ENCODE data around the gene PIEZO2.
"Not testable (repeated sequence)": the region's sequence is repeated elsewhere in the genome, so short reads cannot be mapped to it uniquely, and the experiment has no call there.

The PIEZO2 gene

DNA sequence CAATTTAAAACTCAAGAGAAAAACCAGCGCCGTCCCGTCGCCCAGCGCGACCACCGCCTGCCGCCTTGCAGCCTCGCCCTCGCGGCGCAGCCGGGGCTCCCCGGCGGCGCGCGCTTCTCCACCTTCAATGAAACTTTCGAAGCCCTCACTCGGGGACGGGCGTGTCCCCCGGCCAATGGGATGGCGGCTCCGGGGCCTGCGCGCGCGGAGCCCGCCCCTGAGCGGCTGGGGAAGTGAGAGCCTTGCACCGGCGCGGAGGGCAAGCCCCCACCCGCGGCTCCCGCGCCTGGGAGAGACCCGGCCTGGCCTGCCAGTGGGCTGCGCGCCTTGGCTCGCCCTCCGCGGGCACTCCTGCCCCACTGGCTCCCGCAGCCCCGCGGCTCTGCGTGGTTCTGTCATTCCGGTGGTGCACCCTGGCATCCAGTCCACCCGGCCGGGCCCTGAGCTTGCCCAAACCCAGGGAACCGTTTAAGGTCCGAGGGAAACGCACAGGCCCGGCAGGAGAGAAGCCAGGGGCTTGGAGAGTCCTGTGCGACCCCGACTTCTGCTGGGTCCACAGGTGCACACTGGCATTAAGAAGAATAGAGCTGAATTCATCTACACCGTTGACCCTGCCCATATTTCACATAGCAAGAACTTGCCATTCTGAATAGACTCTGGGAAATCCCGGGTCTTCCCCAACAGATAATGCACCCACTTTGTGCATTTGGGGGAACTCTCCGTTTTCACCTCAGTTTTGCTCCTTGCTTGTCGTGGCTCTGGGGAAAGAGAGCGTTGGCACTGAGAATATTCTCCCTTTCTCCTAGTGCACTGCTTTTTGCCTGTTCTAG is at the start of gene PIEZO2:
TSS of gene PIEZO2 (minus strand) at position 129 of the 830 bp plus-strand sequence. CDS start 981 bp downstream, outside the sequence.
- peak; percentile 1 for DNase-seq

- no peak for DNase-seq
These were observed 34.3 kb upstream of the PIEZO2 start for GRCh38 chr18:11183637-11184036.

- DNase-seq: not testable (repeated sequence)
These were observed 32.3 kb upstream of the PIEZO2 start for GRCh38 chr18:11181629-11182028.

GRCh38 chr18:11179959-11180519 is 30.7 kb upstream of the PIEZO2 start:
- no peak for DNase-seq

DNA sequence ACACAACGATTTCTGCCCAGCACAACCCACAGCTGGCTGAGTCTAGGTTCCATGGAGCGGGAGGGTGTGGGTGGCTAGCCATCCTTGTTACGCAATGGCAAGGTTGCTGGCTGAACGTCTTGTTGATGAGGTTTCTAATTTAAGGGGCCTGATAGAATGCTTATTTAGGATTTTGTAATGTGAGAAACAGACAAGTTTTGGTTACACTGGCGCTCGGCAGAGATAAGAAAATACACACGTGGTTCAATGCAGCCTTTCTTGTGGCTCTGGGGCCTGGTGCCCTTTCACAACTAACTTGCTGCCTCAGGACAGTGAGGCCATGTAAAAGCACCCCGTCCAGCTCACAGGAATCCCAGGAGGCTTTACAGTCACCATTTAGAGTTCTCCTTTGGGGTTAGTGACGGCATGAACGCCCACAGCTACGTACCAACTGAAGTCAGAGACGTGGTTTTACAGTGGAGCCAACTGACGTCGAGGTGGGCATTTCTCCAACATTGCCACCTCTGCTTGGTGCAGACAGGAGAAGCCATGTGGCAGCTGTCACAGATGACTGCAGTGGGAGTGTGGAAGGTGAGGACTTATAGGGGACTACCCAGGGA is 29.7 kb upstream of the PIEZO2 start:
- no peak for DNase-seq

GRCh38 chr18:11177382-11177781 is 28.0 kb upstream of the PIEZO2 start:
- no peak for DNase-seq

DNA sequence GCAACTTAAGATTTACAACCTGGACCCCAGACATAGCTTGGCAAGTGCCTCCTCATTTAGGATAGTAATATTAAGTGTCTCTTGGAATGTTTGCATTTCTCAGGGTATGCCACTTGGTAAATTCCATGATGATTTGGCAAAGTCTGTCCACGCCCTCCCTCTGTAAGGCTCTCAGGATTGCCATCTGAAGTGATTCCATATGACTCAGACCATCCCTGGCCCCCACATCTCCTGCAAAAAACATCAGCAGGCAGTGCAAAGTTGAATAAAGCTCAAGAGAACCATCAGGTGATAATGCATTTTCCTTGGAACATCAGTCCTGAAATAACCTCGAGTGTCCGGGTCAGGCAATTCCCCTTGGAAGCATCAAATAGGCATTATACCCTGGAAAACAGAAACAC is 27.1 kb upstream of the PIEZO2 start:
- DNase-seq: no peak

DNA sequence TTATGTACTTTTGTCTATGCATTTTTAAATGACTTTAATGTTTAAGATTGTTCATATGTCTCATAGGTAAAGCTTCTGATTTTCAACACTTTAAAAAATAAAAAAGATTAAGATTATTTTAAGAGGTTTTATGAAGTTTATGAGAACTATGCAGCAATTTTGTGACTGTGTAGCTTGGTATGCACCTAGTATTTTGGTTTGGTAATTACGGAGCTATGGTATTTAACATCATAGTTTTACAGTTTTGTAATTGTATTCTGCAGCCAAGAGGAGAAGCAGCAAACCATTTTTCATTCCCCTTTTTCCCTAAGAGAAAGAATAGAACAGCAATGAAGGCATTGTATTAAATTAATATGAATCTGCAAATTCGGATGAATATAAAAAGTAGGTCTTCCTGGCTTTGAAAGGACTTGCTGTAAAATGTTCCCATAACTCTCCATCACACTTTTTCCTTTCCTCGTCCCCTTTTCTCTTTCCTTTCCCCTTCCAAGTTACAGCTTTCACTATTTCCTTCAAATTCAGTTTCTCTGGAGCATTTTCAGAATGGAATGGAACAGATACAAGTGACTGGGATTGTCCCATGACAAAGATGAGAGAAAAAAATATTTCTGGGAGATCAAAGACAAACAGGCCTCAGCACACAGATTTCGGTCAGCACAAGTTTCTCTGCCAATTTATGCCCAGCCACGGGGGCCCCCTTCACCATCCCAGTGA is 26.1 kb upstream of the PIEZO2 start:
- DNase-seq: no peak

DNA sequence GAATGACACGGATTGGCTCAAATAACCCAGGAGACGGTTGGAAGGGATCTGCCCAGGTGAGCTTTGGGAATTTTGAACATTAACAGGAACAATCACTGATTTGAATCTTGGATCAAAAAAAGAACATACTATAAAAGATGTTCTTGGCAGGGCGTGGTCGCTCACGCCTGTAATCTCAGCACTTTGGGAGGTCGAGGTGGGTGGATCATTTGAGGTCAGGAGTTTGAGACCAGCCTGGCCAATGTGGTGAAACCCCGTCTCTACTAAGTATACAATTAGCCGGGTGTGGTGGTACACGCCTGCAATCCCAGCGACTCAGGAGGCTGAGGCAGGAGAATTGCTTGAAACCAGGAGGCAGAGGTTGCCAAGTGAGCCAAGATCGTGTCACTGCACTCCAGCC is 24.8 kb upstream of the PIEZO2 start:
- not testable (repeated sequence) for DNase-seq

DNA sequence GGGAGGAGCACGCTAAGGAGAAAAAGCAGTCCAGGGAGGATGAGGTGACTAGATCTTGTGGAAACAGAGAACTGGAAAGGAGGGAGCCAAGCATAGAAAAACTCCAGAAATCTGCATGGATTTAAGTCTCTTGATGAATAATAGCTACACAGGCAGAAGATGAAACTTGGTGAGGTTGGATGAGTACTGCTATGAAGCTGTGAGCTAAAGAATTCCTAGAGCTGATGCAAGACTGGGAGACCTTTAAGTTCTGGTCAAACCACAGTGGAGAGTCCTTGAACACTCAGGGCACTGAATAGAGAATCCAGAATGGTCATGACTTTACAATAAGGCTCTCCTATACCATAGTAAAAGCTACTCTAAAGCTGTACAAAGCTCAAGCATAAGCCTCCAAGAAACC is 18.4 kb upstream of the PIEZO2 start:
- no peak for DNase-seq

DNA sequence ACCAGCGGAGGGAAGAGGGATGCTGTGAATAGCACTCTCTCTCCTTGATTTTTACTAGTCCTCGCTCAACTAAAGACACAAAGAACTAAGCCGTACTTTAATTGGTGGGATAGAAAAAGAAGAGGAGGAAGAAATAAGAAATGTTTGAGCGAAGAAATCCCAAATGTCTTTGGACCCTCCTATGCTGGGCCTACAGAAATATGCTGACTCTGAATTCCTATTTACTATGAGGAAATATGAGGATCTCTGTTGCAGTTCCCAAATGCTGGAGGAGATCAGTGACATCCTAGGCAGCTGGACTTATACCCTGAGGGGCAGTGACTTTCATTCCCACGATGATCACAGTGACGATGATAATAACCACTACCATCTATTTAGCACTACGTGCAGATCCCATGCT is 16.6 kb upstream of the PIEZO2 start:
- DNase-seq: no peak

GRCh38 chr18:11165138-11165537 is 15.8 kb upstream of the PIEZO2 start:
- DNase-seq: no peak

DNA sequence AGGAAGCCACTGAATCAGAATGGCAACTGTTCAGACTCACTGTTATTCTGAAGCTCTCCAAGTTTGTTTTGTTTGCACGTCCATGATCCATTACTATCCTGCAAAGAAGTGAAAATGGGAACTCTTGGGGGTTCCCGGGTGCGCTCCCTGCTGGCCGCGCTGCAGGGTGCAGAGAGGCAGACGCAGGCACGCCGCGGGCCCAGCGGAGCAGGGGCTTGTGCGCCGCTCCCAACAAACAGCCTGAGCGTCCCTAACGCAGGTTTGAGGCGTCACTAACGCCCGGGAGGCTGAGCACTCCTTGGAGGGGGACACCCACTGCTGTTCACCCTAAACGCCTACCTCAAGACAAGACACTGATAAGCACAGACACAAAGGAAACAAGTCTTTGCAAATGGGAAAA is 14.3 kb upstream of the PIEZO2 start:
- no peak for DNase-seq

DNA sequence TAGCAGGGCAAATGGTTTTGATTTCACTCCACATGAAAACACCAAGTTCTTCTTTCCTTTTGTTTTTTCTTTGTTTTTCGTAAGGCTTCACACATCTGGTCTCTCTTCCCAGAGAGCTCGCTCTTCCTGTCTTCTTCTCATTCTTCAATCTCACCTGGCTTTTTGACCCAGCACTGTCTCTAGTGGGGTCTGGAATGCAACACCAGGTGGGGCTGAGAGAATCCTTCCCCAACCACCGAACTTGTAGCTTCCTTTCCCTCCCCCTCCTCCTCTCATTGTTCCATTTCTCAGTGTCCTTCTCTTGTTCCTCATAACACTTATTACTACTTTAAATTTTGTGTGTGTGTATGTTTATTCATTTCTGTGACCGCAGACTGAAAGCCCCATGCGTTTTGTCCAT is 13.5 kb upstream of the PIEZO2 start:
- DNase-seq: no peak

- DNase-seq: no peak
These were observed 13.1 kb upstream of the PIEZO2 start for GRCh38 chr18:11162462-11162861.

DNA sequence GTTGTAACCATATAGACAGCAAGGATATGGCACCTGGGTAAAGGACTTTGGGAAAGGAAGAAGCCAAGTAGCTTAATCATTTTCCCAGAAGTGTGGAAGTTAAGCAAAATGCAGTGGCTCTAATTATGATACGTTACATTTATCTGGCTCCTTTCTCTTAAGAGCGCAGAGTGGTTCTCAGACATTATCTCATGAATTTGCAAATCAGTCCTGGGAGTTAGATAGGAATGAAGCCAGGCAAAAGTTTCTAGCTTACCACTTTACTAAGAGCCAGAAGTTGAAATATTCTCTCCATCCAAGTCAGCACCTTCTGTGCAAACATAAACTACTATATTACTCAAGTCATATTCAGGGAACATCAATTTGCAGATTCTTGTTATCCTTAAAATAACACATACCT is 10.9 kb upstream of the PIEZO2 start:
- DNase-seq: no peak

GRCh38 chr18:11159844-11160243 is 10.5 kb upstream of the PIEZO2 start:
- DNase-seq: no peak

DNA sequence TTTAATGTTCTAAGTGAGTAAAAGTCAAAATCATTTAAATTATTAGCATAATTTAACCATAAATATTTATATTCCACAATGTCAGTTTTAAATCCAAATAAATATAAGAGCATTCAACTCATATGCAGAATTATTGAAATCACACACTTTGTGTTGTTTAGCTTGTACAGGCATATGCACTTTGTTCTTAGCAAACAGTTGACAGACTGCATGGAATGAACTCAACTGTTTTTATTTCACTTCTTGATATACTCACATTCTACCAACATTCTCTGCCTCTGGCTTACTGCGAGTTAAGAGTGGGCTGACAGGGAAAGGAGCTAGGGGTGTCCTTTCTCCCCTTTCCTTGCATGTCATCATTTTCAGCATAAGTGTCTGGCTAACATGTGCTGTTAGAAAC is 7.6 kb upstream of the PIEZO2 start:
- no peak for DNase-seq

- DNase-seq: no peak
These were observed 5.8 kb upstream of the PIEZO2 start for GRCh38 chr18:11155034-11155759.

DNA sequence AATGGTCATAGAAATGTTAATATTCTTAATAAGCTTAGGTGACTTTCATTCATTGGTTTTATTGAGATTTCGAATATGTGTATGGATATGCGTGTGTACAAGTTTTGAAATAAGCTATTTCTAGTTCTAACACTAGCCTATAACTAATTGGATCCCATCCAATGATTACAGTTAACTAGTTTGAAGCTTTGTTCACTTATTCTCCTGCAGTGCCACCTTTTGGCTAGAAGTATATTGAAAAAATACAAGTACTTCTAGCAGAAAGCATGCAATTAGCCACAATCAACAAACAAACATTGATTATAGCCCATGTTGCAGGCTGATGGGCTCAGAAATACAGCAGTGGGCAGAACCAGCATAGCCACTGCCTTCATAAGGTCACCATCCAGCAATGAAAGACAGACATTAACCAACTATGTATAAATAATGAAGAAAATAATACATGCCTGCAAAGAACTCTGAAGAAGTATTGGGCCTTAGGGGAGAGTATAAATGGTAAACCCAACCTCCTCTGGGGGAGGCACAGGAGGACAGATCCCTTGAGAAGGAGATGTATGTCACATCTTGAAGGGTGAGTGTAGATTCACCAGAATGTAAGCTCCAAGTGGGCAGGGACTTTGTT is 5.1 kb upstream of the PIEZO2 start:
- DNase-seq: no peak

GRCh38 chr18:11153097-11153496 is 3.7 kb upstream of the PIEZO2 start:
- no peak for DNase-seq

GRCh38 chr18:11150271-11150615 is 874 bp upstream of the PIEZO2 start:
- DNase-seq: no peak

Measured in CD4-positive, alpha-beta T cell treated with Interleukin-12 subunit alpha and Interleukin-12 subunit beta, for 1 hour (primary cell).